Ovary (tissue), 9 donors: Measurements from ENCODE around the gene DENND6B. TPM values are rescaled to one million over a fixed set of nuclear protein-coding genes. Genes with fewer than 3 reads are reported as not detected.
"Not testable (repeated sequence)": the region's sequence is repeated elsewhere in the genome, so short reads cannot be mapped to it uniquely, and the experiment has no call there.

Source experiments
- DNase-seq, 5 donors: peaks; one replicate each; pipeline ENCODE4 v3.0.0-alpha.2; 2019 to 2020
- H3K27ac ChIP-seq, 2 donors: fragments of 200-600 bp; one replicate each; pipeline versions ENCODE4 v1.5.1 to v1.8.0; 2019 to 2022
- H3K27me3 ChIP-seq: fragments of 200-600 bp; one replicate; pipeline ENCODE4 v1.8.0; 2022
- H3K36me3 ChIP-seq: fragments of 200-600 bp; sonication (generic); one replicate; pipeline ENCODE4 v1.5.1; 2019
- H3K4me1 ChIP-seq: one replicate; pipeline ENCODE4 v1.8.1; 2013; ENCODE audit warnings: mild to moderate bottlenecking, moderate library complexity; ENCODE audit not compliant: insufficient read depth
- H3K4me3 ChIP-seq: fragments of 200-600 bp; sonication (generic); one replicate; pipeline ENCODE4 v1.5.1; 2017
- H3K9me3 ChIP-seq, 2 donors: fragments of 200-600 bp in 1 of 2; sonication (generic) in 1 of 2; one replicate each; pipeline versions ENCODE4 v1.5.1 to v1.8.1; 2013 to 2019; ENCODE audit warnings: mild to moderate bottlenecking in 1 of 2, moderate library complexity in 1 of 2
- EP300 ChIP-seq: sonication (generic); formaldehyde crosslinking; IDR thresholded peaks from one replicate; pipeline ENCODE4 v1.6.1; 2017; ENCODE audit warnings: antibody characterized with exemption
- POLR2A ChIP-seq: fragments of 450-650 bp; IDR thresholded peaks from one replicate; pipeline ENCODE4 v1.6.1; 2017; ENCODE audit warnings: antibody characterized with exemption, mild to moderate bottlenecking, moderate library complexity
- WGBS, 3 donors: extraction: QIAGEN DNeasy Blood & Tissue Kit in 1 of 3; methylation state at CpG; one replicate each; pipeline versions ENCODE4 v1.1.5 to v1.1.7; 2013 to 2017; 5-methylcytosine and 5-hydroxymethylcytosine counted together
- intact Hi-C, 4 donors: fragments of 100-400 bp; cut with DNase I; formaldehyde crosslinking; loops; one replicate each; pipeline versions ENCODE4 v1.11.0 to v1.15.1; 2022 to 2023
- polyA plus RNA-seq, 2 donors: library from polyadenylated mRNA; stranded (reverse); fragments of 200-250 nt in 1 of 2; fragments of 350-450 nt in 1 of 2; fragmentation: Illumina TruSeq in 1 of 2; extraction: RNeasy Lipid Tissue Mini Kit (QIAGEN cat#74804) in 1 of 2; gene quantifications; one replicate each; pipeline ENCODE4 v1.2.3, GENCODE V29; 2013 to 2014
- total RNA-seq, 7 donors: library from RNA; depleted of rRNA in 2 of 7; stranded (reverse); fragments of >200 nt in 2 of 7; fragmentation: NEBNext Ultra II Directional in 3 of 7; extraction: Animal tissue kit (Norgen Biotek cat#: 25700) in 3 of 7; gene quantifications; one replicate each; pipeline versions ENCODE4 v1.1.0 to v1.2.4, GENCODE V29; 2016 to 2023
- TF ChIP-seq, protein P1 (sequence below), 3 donors: fragments of 450-650 bp in 2 of 3; fragments of 200-600 bp in 1 of 3; IDR thresholded peaks; one replicate each; pipeline versions ENCODE4 v1.5.1 to v1.8.0; 2016 to 2022; ENCODE audit warnings: antibody characterized with exemption in 3 of 3, mild to moderate bottlenecking in 1 of 3
- donor health status: DM: no; HTN: no; CAD: no; lungs with moderate emphysema.
- donor health status: DM: no; HTN: no; CAD: no.
- donor health status: Bipolar disorder and iron deficiency.
- donor health status: DM: yes; HTN: yes; CAD: no.
- donor health status: DM: no; HTN: no; CAD: no.
- donor health status: DM: yes; HTN: yes; CAD: no.

DENND6B gene
- total and polyA plus RNA-seq, 9 donors = 0.38 to 17.3 (median 5.6) TPM

DNA sequence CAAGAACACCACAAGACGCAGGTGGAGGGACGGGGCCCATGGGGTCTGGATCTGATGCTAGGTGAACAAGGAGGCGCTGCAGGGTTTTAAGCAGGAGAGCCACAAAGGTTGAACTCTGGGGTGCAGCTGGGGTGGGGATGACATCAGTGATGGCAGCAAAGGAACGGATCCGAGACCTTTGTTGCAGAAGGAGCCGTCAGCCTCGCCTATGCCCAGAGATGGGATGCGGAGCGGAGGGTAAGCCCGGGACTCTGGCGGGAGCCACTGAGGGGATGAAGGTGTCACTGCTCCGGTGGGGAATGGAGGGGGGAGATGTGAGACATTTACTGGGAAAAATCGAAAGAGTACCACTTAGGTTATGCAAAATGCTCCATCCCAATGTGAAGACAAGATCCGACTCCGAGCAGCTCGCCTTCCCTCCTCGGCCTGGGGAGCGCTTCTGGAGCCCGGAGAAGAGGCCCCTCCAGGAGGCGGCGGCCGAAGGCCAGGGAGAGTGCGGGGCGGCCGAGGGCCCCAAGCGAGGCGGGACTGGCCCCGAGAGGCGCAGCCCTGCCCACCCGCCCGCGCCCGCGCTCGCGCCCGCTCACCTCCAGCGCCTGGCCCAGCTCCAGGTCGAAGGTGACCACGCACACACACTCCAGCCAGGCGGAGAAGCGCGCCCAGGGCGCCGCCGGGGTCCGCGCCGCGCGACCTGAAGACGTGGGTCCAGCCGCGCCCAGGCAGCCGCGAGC, 422 bp downstream of the DENND6B start:
- DNase-seq = no peak
- no peaks in the 10 kb centered on the region for H3K36me3 ChIP-seq
- H3K9me3 ChIP-seq = no peaks in the 10 kb centered on the region
- no peaks in the 10 kb centered on the region for H3K27me3 ChIP-seq
- TF ChIP-seq, protein P1, sequence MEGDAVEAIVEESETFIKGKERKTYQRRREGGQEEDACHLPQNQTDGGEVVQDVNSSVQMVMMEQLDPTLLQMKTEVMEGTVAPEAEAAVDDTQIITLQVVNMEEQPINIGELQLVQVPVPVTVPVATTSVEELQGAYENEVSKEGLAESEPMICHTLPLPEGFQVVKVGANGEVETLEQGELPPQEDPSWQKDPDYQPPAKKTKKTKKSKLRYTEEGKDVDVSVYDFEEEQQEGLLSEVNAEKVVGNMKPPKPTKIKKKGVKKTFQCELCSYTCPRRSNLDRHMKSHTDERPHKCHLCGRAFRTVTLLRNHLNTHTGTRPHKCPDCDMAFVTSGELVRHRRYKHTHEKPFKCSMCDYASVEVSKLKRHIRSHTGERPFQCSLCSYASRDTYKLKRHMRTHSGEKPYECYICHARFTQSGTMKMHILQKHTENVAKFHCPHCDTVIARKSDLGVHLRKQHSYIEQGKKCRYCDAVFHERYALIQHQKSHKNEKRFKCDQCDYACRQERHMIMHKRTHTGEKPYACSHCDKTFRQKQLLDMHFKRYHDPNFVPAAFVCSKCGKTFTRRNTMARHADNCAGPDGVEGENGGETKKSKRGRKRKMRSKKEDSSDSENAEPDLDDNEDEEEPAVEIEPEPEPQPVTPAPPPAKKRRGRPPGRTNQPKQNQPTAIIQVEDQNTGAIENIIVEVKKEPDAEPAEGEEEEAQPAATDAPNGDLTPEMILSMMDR (IDR thresholded peaks at IDR 0.05) = no peak
- no peak for TF ChIP-seq POLR2A
- no peak for TF ChIP-seq EP300
- intact Hi-C loops = loop anchor here (2.0 to 5.0 kb wide), 3 partner anchors 34 to 52 kb away; no protein-coding TSS in a partner anchor
- 8 to 17% (median 16%) methylated on average over 32 to 56 of the region's 56 CpGs for WGBS, 3 donors
- H3K27ac ChIP-seq = no peak overlapping the region
- H3K4me3 ChIP-seq = peak overlapping the region; percentile 44
- peaks cover 4% of the 10 kb centered on the region for H3K4me1 ChIP-seq

DNA sequence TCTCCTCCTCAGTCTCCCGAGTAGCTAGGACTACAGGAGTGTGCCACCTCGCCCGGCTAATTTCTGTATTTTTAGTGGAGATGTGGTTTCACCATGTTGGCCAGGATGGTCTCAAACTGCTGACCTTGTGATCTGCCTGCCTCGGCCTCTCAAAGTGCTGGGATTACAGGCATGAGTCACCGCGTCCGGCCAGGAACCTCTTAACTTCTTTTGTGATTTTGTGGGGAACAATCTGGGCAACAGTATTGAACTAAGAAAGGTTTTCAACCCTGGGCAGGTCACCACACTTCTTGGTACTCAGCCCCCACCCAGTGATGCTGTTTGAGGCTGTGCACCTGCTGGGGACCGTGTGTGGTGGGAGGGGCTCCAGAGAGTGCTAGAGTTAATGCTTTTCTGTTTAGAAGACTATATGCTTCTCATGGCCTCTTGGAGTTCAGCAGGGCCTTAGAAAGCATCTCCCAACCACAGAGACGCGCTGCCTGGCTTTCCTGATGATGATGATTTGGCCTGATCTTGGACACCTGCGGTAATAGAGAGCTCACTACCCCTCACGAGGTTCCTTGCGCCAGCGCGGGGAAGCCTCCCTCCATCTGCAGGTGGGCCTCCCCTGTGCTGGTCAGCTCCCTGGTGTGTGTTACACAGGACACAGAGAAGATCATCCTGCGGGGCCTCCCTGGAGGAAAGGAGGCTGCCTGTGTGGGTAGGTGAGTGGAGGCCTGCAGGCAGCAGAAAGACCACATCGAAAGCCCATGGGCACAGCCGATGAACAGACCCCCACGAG, 1.2 kb downstream of the DENND6B start:
- Histone ChIP-seq H3K9me3 (no peaks in the 10 kb centered on the region), H3K36me3 (no peaks in the 10 kb centered on the region), H3K4me1 (peaks cover 4% of the 10 kb centered on the region), H3K4me3 (no peak overlapping the region), H3K27me3 (no peaks in the 10 kb centered on the region), H3K27ac (no peak overlapping the region)
- WGBS, 3 donors = 73 to 81% (median 78%) methylated on average over 19 of the region's 19 CpGs
- intact Hi-C loops = loop anchor here (2.0 to 5.0 kb wide), 3 partner anchors 33 to 51 kb away; no protein-coding TSS in a partner anchor
- DNase-seq = no peak
- TF ChIP-seq, protein P1 (IDR thresholded peaks at IDR 0.05) = no peak
- no peak for TF ChIP-seq EP300

DNA sequence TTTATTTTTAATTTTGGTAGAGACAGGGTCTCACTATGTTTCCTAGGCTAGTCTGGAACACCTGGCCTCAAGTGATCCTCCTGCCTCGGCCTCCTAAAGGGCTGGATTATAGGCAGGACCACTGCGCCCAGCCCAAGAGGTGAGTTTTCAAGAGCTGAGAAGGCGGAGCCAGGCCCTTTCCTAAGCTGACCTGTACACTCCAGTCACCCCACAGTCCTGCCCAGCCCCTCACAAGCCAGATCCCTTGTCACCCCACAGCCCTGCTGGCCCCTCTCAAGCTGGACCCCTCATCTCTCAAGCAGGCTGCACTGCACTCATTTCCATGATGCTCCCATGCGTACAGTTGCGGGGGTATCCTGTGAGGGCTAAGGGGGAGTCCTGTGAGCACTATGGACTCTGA, 2.9 kb downstream of the DENND6B start:
- intact Hi-C loops = no loop called here
- 95 to 97% (median 97%) methylated on average over 5 of the region's 5 CpGs for WGBS, 3 donors
- no peaks in the 10 kb centered on the region for H3K36me3 ChIP-seq
- no peak for DNase-seq
- TF ChIP-seq POLR2A = no peak
- no peak for TF ChIP-seq EP300
- TF ChIP-seq, protein P1 (IDR thresholded peaks at IDR 0.05) = no peak
- no peaks in the 10 kb centered on the region for H3K27me3 ChIP-seq
- no peaks in the 10 kb centered on the region for H3K9me3 ChIP-seq
- H3K27ac ChIP-seq = no peak overlapping the region
- peaks cover 4% of the 10 kb centered on the region for H3K4me1 ChIP-seq
- no peak overlapping the region for H3K4me3 ChIP-seq

DNA sequence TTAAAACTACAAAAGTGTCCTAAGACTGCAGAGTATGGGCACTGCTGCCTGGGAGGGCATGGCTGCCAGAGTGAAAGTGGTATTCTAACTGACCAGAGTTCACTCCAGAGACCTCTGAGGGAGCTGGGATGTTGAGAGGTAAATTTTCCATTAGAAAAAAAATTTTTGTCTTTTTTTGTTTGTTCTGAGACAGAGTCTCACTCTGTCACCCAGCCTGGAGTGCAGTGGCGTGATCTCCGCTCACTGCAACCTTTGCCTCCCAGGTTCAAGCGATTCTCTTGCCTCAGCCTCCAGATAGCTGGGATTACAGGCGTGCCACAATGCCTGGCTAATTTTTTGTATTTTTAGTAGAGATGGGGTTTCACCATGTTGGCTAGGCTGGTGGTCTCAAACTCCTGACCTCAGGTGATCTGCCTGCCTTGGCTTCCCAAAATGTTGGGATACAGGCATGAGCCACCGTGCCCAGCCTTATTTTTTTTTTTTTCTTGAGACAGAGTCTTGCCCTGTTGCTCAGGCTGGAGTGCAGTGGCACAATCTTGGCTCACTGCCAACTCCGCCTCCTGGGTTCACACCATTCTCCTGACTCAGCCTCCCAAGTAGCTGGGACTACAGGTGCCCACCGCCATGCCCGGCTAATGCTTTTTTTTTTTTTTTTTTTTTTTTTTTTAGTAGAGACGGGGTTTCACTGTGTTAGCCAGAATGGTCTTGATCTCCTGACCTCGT, 4.3 kb downstream of the DENND6B start:
- H3K4me3 ChIP-seq, H3K36me3 ChIP-seq, H3K27me3 ChIP-seq, intact Hi-C loops, H3K27ac ChIP-seq, DNase-seq, H3K9me3 ChIP-seq, H3K4me1 ChIP-seq: not testable (repeated sequence)
- 83 to 91% (median 88%) methylated on average over 10 of the region's 10 CpGs for WGBS, 3 donors
